ENCODE measurements around the gene AKT1S1. TPM values are rescaled to one million over a fixed set of nuclear protein-coding genes. Genes with fewer than 3 reads are reported as not detected.

Gene AKT1S1
- total and polyA plus RNA-seq, 2 donors (not counting 1 experiment from before 2014, with no cell fraction given), result 16.6 to 23.0 TPM

DNA sequence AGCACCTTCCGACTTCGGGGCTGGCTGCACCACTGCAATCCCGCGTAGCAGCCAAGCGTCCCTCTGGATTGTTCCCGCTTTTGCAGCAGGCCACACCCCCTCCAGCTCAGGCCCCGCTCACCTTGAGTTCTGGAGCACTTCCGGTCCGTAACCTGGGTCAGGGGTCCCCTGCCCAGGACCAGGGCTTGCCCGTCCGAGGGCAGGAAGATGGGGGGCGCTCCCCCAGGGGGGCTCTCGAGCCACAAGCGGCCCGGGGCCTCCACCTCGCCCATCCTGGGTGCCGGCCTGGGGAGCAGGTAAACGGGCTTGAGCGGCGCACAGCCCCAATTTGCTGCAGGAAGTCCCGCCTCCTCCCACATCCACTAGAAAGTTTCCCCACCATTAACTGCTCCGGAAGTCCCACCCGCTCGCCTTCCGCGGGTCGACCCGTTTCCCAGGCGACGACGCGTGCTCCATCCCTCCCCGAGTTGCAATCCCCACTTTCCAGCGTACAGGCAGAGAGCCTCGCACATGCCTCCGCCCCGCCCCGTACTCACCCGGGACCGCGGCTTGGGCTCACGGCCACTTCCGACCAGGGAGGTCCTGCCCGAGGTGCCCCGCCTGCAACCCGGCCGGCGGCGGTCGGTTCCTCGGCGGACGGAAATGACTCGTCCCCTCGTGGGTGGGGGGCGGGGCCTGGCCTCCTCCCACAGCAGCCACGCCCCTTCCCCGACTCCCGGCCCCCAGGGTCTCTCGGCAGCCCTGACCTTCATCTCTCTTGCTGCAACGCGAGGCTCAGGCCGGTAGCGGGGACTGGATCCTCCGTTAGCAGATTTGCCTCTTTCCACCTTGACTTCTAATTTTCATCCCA is 10.0 kb downstream of the AKT1S1 start, which contains the start of gene PNKP:
PNKP (minus strand) TSS at position 644 of the 850 bp plus-strand sequence; CDS start at position 272, 372 bp downstream.
- peak within 1 kb of the TSS; percentile 82 for H3K4me2 ChIP-seq (replicated peaks; ENCODE audit: low read depth, low read length, poor library complexity, severe bottlenecking)
- H3K27me3 Mint-ChIP-seq, result no peaks in the 10 kb centered on the region
- H4K20me1 ChIP-seq (ENCODE audit: control insufficient read depth, insufficient read depth, low read length, poor library complexity, severe bottlenecking), result peaks cover 38% of the 10 kb centered on the region
- H2AFZ ChIP-seq (ENCODE audit: insufficient read depth, low read depth, low read length, poor library complexity, severe bottlenecking), result peak within 1 kb of the TSS; percentile 94
- H3K9me3 ChIP-seq (ENCODE audit: control extremely low read depth in 1 of 3, control insufficient read depth in 2 of 3, insufficient read depth in 1 of 3, low read length in 2 of 3), result peaks cover 0 to 20% (median 0%) of the 10 kb centered on the region in 3 donors
- H3K27me3 ChIP-seq (replicated peaks in 1 of 4; ENCODE audit: control extremely low read depth in 1 of 4, control insufficient read depth in 3 of 4, insufficient read depth in 4 of 4, low read length in 3 of 4), result no peaks in the 10 kb centered on the region
- H3K36me3 ChIP-seq (replicated peaks in 1 of 2; ENCODE audit: control extremely low read depth in 1 of 2, control insufficient read depth in 1 of 2, extremely low read depth in 1 of 2, insufficient read depth in 2 of 2, low read length in 1 of 2), result peaks cover 0 to 29% of the 10 kb centered on the region in 2 experiments
- ATAC-seq (ENCODE audit: low read depth) (peak; percentile 50), DNase-seq (peak; percentile 95)
- peaks cover 45% of the 10 kb centered on the region for H3K79me2 ChIP-seq (ENCODE audit: control insufficient read depth, insufficient read depth, low read length)
- peak within 1 kb of the TSS; percentile 81 for H3K9ac ChIP-seq (ENCODE audit: low read length)
- H3K4me1 Mint-ChIP-seq, result peaks cover 50% of the 10 kb centered on the region
- CTCF ChIA-PET, result interaction anchor here (0.6 to 1.1 kb wide), 3 partner anchors 76 to 167 kb away, joined by 3 to 4 read pairs (median 4); no protein-coding TSS in a partner anchor
- TF ChIP-seq EZH2 (IDR thresholded peaks at IDR 0.05; ENCODE audit: borderline replicate concordance, insufficient read depth, low read depth, low read length, poor library complexity, severe bottlenecking), result no peak
- TF ChIP-seq, protein P1, sequence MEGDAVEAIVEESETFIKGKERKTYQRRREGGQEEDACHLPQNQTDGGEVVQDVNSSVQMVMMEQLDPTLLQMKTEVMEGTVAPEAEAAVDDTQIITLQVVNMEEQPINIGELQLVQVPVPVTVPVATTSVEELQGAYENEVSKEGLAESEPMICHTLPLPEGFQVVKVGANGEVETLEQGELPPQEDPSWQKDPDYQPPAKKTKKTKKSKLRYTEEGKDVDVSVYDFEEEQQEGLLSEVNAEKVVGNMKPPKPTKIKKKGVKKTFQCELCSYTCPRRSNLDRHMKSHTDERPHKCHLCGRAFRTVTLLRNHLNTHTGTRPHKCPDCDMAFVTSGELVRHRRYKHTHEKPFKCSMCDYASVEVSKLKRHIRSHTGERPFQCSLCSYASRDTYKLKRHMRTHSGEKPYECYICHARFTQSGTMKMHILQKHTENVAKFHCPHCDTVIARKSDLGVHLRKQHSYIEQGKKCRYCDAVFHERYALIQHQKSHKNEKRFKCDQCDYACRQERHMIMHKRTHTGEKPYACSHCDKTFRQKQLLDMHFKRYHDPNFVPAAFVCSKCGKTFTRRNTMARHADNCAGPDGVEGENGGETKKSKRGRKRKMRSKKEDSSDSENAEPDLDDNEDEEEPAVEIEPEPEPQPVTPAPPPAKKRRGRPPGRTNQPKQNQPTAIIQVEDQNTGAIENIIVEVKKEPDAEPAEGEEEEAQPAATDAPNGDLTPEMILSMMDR (IDR thresholded peaks at IDR 0.05), result no peak
- H3K4me3 ChIP-seq (ENCODE audit: control extremely low read depth in 1 of 5, extremely low read depth in 1 of 5, insufficient read depth in 1 of 5, low read depth in 2 of 5, low read length in 4 of 5), result peak within 1 kb of the TSS; percentile 70 to 96 (median 88)
- peak within 1 kb of the TSS; percentile 100 for H3K27ac Mint-ChIP-seq
- under 1% methylated on average over 63 of the region's 65 CpGs for WGBS (ENCODE audit: insufficient coverage)
- intact Hi-C loops (cut with micrococcal nuclease), result loop anchor here (1.0 to 2.0 kb wide), 4 partner anchors 17 to 226 kb away; partner anchors contain the start of genes FUZ and RRAS
- peak within 1 kb of the TSS; percentile 97 to 98 for H3K27ac ChIP-seq (ENCODE audit: low read length in 2 of 2)
- H3K4me1 ChIP-seq (ENCODE audit: control insufficient read depth in 2 of 2, insufficient read depth in 2 of 2, low read length in 2 of 2), result peaks cover 30 to 50% of the 10 kb centered on the region in 2 donors
- POLR2A ChIA-PET, result interaction anchor here (0.6 to 5.0 kb wide), 9 partner anchors 10 to 415 kb away, joined by 3 to 40 read pairs (median 4); partner anchors contain the start of genes AKT1S1, ATF5, NUP62 and PTOV1
- H3K9me3 Mint-ChIP-seq (ENCODE audit: insufficient read depth), result no peaks in the 10 kb centered on the region
- no peak within 1 kb of the TSS for H3K4me3 Mint-ChIP-seq
